Liver (tissue), 9 donors: ENCODE measurements around the gene CNOT11. TPM values are rescaled to one million over a fixed set of nuclear protein-coding genes. Genes with fewer than 3 reads are reported as not detected.

Experiments used
- DNase-seq: peaks from one replicate; pipeline ENCODE4 v3.0.0-alpha.2; 2017; ENCODE audit warnings: low spot score
- H3K27ac ChIP-seq, 2 donors: one replicate each; pipeline ENCODE4 v1.7.0; 2013; ENCODE audit warnings: inconsistent platforms in 2 of 2, low read length in 2 of 2, control low read depth in 1 of 2, low read depth in 1 of 2, mild to moderate bottlenecking in 1 of 2
- H3K27me3 ChIP-seq, 4 donors: one replicate each; pipeline versions ENCODE4 v1.6.1 to v1.7.0; 2013; ENCODE audit warnings: low read length in 3 of 4, inconsistent platforms in 1 of 4, mild to moderate bottlenecking in 1 of 4, moderate library complexity in 1 of 4; ENCODE audit not compliant: control insufficient read depth in 4 of 4, insufficient read depth in 4 of 4
- H3K36me3 ChIP-seq, 4 donors: one replicate each; pipeline versions ENCODE4 v1.6.1 to v1.7.0; 2013; ENCODE audit warnings: low read length in 3 of 4, mild to moderate bottlenecking in 3 of 4, low read depth in 1 of 4, moderate library complexity in 1 of 4; ENCODE audit not compliant: control insufficient read depth in 4 of 4, insufficient read depth in 3 of 4
- H3K4me1 ChIP-seq, 4 donors: one replicate each; pipeline versions ENCODE4 v1.6.1 to v1.7.0; 2013; ENCODE audit warnings: low read length in 3 of 4, mild to moderate bottlenecking in 3 of 4, moderate library complexity in 1 of 4; ENCODE audit not compliant: control insufficient read depth in 4 of 4, insufficient read depth in 4 of 4
- H3K4me3 ChIP-seq, 3 donors: one replicate each; pipeline versions ENCODE4 v1.6.1 to v1.7.0; 2013; ENCODE audit warnings: low read length in 3 of 3, control low read depth in 1 of 3, low read depth in 1 of 3, mild to moderate bottlenecking in 1 of 3
- H3K9ac ChIP-seq, 2 donors: one replicate each; pipeline ENCODE4 v1.7.0; 2013; ENCODE audit warnings: low read length in 2 of 2, mild to moderate bottlenecking in 2 of 2, moderate library complexity in 2 of 2, control low read depth in 1 of 2, low read depth in 1 of 2
- H3K9me3 ChIP-seq, 4 donors: one replicate each; pipeline versions ENCODE4 v1.6.1 to v1.7.0; 2013; ENCODE audit warnings: low read length in 3 of 4; ENCODE audit not compliant: control insufficient read depth in 4 of 4
- ATF3 ChIP-seq: IDR thresholded peaks from 2 replicates; pipeline ENCODE4 v1.6.1; 2016; ENCODE audit warnings: antibody characterized with exemption
- CTCF ChIP-seq: fragments of 150-350 bp; IDR thresholded peaks from 2 replicates; pipeline ENCODE4 v1.5.1; 2017; ENCODE audit warnings: improper control_type of control experiment, low read depth, low read length; ENCODE audit not compliant: missing input control
- EGR1 ChIP-seq, 2 donors: IDR thresholded peaks; 2 replicates each; pipeline ENCODE4 v1.6.1; 2016 to 2018; ENCODE audit warnings: antibody characterized with exemption in 2 of 2, low read depth in 2 of 2
- FOXA1 ChIP-seq: IDR thresholded peaks from 2 replicates; pipeline ENCODE4 v1.6.1; 2016; ENCODE audit warnings: antibody characterized with exemption
- FOXA2 ChIP-seq: IDR thresholded peaks from 2 replicates; pipeline ENCODE4 v1.6.1; 2016; ENCODE audit warnings: antibody characterized with exemption
- GABPA ChIP-seq, 2 donors: IDR thresholded peaks in 1 of 2; conservative IDR thresholded peaks in 1 of 2; 2 replicates each; pipeline ENCODE4 v1.6.1; 2016; ENCODE audit warnings: antibody characterized with exemption in 2 of 2, mild to moderate bottlenecking in 1 of 2, moderate library complexity in 1 of 2
- HNF4A ChIP-seq, 2 donors: conservative IDR thresholded peaks; 2 replicates each; pipeline ENCODE4 v1.6.1; 2016; ENCODE audit warnings: antibody characterized with exemption in 2 of 2, mild to moderate bottlenecking in 2 of 2
- HNF4G ChIP-seq: IDR thresholded peaks from 2 replicates; pipeline ENCODE4 v1.6.1; 2016; ENCODE audit warnings: antibody characterized with exemption
- JUND ChIP-seq, 2 donors: IDR thresholded peaks; 2 replicates each; pipeline ENCODE4 v1.6.1; 2016; ENCODE audit warnings: antibody characterized with exemption in 2 of 2
- MAX ChIP-seq: IDR thresholded peaks from 2 replicates; pipeline ENCODE4 v1.6.1; 2016; ENCODE audit warnings: antibody characterized with exemption
- NR2F2 ChIP-seq: IDR thresholded peaks from 2 replicates; pipeline ENCODE4 v1.6.1; 2016; ENCODE audit warnings: antibody characterized with exemption
- RAD21 ChIP-seq, 2 donors: IDR thresholded peaks; 2 replicates each; pipeline ENCODE4 v1.6.1; 2016; ENCODE audit warnings: antibody characterized with exemption in 2 of 2, mild to moderate bottlenecking in 2 of 2
- REST ChIP-seq: IDR thresholded peaks from 2 replicates; pipeline ENCODE4 v1.6.1; 2016; ENCODE audit warnings: antibody characterized with exemption, mild to moderate bottlenecking
- RXRA ChIP-seq, 2 donors: IDR thresholded peaks; 2 replicates each; pipeline ENCODE4 v1.6.1; 2017 to 2018; ENCODE audit warnings: antibody characterized with exemption in 2 of 2, mild to moderate bottlenecking in 1 of 2
- SP1 ChIP-seq: IDR thresholded peaks from 2 replicates; pipeline ENCODE4 v1.6.1; 2018; ENCODE audit warnings: antibody characterized with exemption, mild to moderate bottlenecking
- TAF1 ChIP-seq: conservative IDR thresholded peaks from 2 replicates; pipeline ENCODE4 v1.6.1; 2016; ENCODE audit warnings: antibody characterized with exemption, mild to moderate bottlenecking
- YY1 ChIP-seq: IDR thresholded peaks from 2 replicates; pipeline ENCODE4 v1.6.1; 2016; ENCODE audit warnings: antibody characterized with exemption, mild to moderate bottlenecking
- ZBTB33 ChIP-seq: IDR thresholded peaks from 2 replicates; pipeline ENCODE4 v1.6.1; 2016; ENCODE audit warnings: antibody characterized with exemption
- WGBS: extraction: QIAGEN DNeasy Blood & Tissue Kit; methylation state at CpG from one replicate; pipeline ENCODE4 v1.1.7; 2013; 5-methylcytosine and 5-hydroxymethylcytosine counted together
- polyA plus RNA-seq, 2 donors: library from polyadenylated mRNA; stranded (reverse) in 1 of 2; unstranded in 1 of 2; fragments of 200-250 nt in 1 of 2; fragments of >200 nt in 1 of 2; fragmentation: Nextera tagmentation in 1 of 2; extraction: Ambion mirVana in 1 of 2; gene quantifications; one replicate each; pipeline versions ENCODE4 v1.2.1 to v1.2.3, GENCODE V29; 2013 to 2015
- total RNA-seq, 2 donors: library from RNA; depleted of rRNA; stranded (reverse); fragments of >200 nt; gene quantifications; one replicate each; pipeline ENCODE4 v1.2.3, GENCODE V29; 2014
- donor health status: healthy.
- donor health status: healthy.
- donor health status: healthy.
- donor health status: healthy.
- donor health status: healthy.

The CNOT11 gene
- total and polyA plus RNA-seq, 4 donors = 9.8 to 14.3 (median 13.5) TPM

- TF ChIP-seq EGR1 (IDR thresholded peaks at IDR 0.05; ENCODE audit: low read depth in 2 of 2) = no peak
Measured at GRCh38 chr2:101270700-101271259, 18.1 kb downstream of the CNOT11 start (continued).

- Histone ChIP-seq H3K27ac (no peak overlapping the region), H3K4me1 (peaks cover 1 to 13% (median 9%) of the 10 kb centered on the region in 4 donors), H3K27me3 (no peaks in the 10 kb centered on the region), H3K9me3 (no peaks in the 10 kb centered on the region), H3K36me3 (peaks cover 6 to 48% (median 43%) of the 10 kb centered on the region in 4 donors), H3K9ac (no peak overlapping the region), H3K4me3 (no peak overlapping the region)
- DNase-seq = no peak
- TF ChIP-seq EGR1 (IDR thresholded peaks at IDR 0.05; ENCODE audit: low read depth in 2 of 2) (no peak), ZBTB33 (peak; percentile 21), SP1 (peak; percentile 13), YY1 (no peak), RAD21 (IDR thresholded peaks at IDR 0.05) (no peak), FOXA2 (no peak), RXRA (IDR thresholded peaks at IDR 0.05) (no peak), JUND (IDR thresholded peaks at IDR 0.05) (no peak), NR2F2 (no peak), TAF1 (no peak), CTCF (no peak), MAX (no peak), HNF4A (conservative IDR thresholded peaks at IDR 0.05) (peak; percentile 8 to 26), ATF3 (no peak), REST (no peak), FOXA1 (no peak), HNF4G (no peak), GABPA (IDR thresholded peaks at IDR 0.05 in 1 of 2, conservative IDR thresholded peaks at IDR 0.05 in 1 of 2) (no peak)
- WGBS = 41% methylated on average over 3 of the region's 3 CpGs
Measured at GRCh38 chr2:101272045-101272784, 19.5 kb downstream of the CNOT11 start.
